Neural cell (in vitro differentiated cells): ENCODE measurements around the gene UGT2B28.
"Not testable (repeated sequence)": the region's sequence is repeated elsewhere in the genome, so short reads cannot be mapped to it uniquely, and the experiment has no call there.

ENCODE experiments used
- CTCF ChIP-seq: fragments of 450-650 bp; IDR thresholded peaks from 2 replicates; pipeline ENCODE4 v1.5.1; 2014; ENCODE audit warnings: antibody characterized with exemption, mild to moderate bottlenecking, moderate library complexity; ENCODE audit not compliant: poor library complexity, severe bottlenecking
- EZH2 ChIP-seq: fragments of 200-600, 300-800 bp; shearing (Covaris generic), sonication (generic); IDR thresholded peaks from 2 replicates; pipeline ENCODE4 v1.6.1; 2014; ENCODE audit warnings: antibody characterized with exemption, low read length, borderline replicate concordance, mild to moderate bottlenecking; ENCODE audit not compliant: insufficient read depth, poor library complexity, severe bottlenecking
- MXI1 ChIP-seq: fragments of 450-650 bp; conservative IDR thresholded peaks from 2 replicates; pipeline ENCODE4 v1.6.1; 2014; ENCODE audit warnings: antibody characterized with exemption, mild to moderate bottlenecking; ENCODE audit not compliant: poor library complexity, severe bottlenecking
- POLR2AphosphoS5 ChIP-seq: IDR thresholded peaks from 2 replicates; pipeline ENCODE4 v1.6.1; 2012
- RAD21 ChIP-seq: fragments of 450-650 bp; conservative IDR thresholded peaks from 2 replicates; pipeline ENCODE4 v1.6.1; 2014; ENCODE audit warnings: antibody characterized with exemption, mild to moderate bottlenecking, moderate library complexity
- REST ChIP-seq: IDR thresholded peaks from 2 replicates; pipeline ENCODE4 v1.6.1; 2012; ENCODE audit warnings: borderline replicate concordance

- TF ChIP-seq CTCF, POLR2AphosphoS5, REST, EZH2, MXI1, RAD21: not testable (repeated sequence)
Measured at GRCh38 chr4:69343114-69343513, 62.8 kb downstream of the UGT2B28 start.
